Trophoblast cell (in vitro differentiated cells and primary cell): Measurements from ENCODE around the gene GSTP1.
"Not testable (repeated sequence)": the region's sequence is repeated elsewhere in the genome, so short reads cannot be mapped to it uniquely, and the experiment has no call there.

Source experiments
- DNase-seq, 2 donors: peaks; one replicate each; pipeline ENCODE4 v3.0.0-alpha.2; 2016
- H2AFZ ChIP-seq: 2 replicates; pipeline ENCODE4 v1.6.1; 2013; ENCODE audit warnings: low read length, moderate library complexity, mild to moderate bottlenecking; ENCODE audit not compliant: insufficient read depth, poor library complexity
- H2AK5ac ChIP-seq: 2 replicates; pipeline ENCODE4 v1.6.1; 2013; ENCODE audit warnings: mild to moderate bottlenecking, low read length
- H2BK120ac ChIP-seq: 2 replicates; pipeline ENCODE4 v1.6.1; 2013; ENCODE audit warnings: low read length, mild to moderate bottlenecking, moderate library complexity; ENCODE audit not compliant: insufficient read depth, poor library complexity
- H2BK12ac ChIP-seq: 2 replicates; pipeline ENCODE4 v1.6.1; 2013; ENCODE audit warnings: mild to moderate bottlenecking, low read length, moderate library complexity
- H2BK5ac ChIP-seq: 2 replicates; pipeline ENCODE4 v1.6.1; 2013; ENCODE audit warnings: low read length, low read depth, moderate library complexity, mild to moderate bottlenecking; ENCODE audit not compliant: poor library complexity
- H3K14ac ChIP-seq: 2 replicates; pipeline ENCODE4 v1.6.1; 2013; ENCODE audit warnings: mild to moderate bottlenecking, low read length
- H3K18ac ChIP-seq: 2 replicates; pipeline ENCODE4 v1.6.1; 2013; ENCODE audit warnings: mild to moderate bottlenecking, low read length
- H3K23ac ChIP-seq: 2 replicates; pipeline ENCODE4 v1.6.1; 2013; ENCODE audit warnings: low read length
- H3K27ac ChIP-seq: 2 replicates; pipeline ENCODE4 v1.5.1; 2013; ENCODE audit warnings: low read depth, mild to moderate bottlenecking, inconsistent platforms, low read length, moderate library complexity
- H3K27me3 ChIP-seq: 2 replicates; pipeline ENCODE4 v1.6.1; 2013; ENCODE audit warnings: inconsistent platforms, mild to moderate bottlenecking, low read length, moderate library complexity; ENCODE audit not compliant: insufficient read depth
- H3K36me3 ChIP-seq, 2 experiments: 1 replicate in 1 of 2; 2 replicates in 1 of 2; pipeline ENCODE4 v1.6.1; 2013; ENCODE audit warnings: low read length in 2 of 2, mild to moderate bottlenecking in 2 of 2, moderate library complexity in 1 of 2; ENCODE audit not compliant: insufficient read depth in 2 of 2, control insufficient read depth in 1 of 2
- H3K4ac ChIP-seq: 2 replicates; pipeline ENCODE4 v1.6.1; 2013; ENCODE audit warnings: low read depth, mild to moderate bottlenecking, low read length, moderate library complexity
- H3K4me1 ChIP-seq, 2 experiments: 1 replicate in 1 of 2; 2 replicates in 1 of 2; pipeline ENCODE4 v1.6.1; 2013; ENCODE audit warnings: low read length in 2 of 2, mild to moderate bottlenecking in 2 of 2, moderate library complexity in 1 of 2; ENCODE audit not compliant: insufficient read depth in 2 of 2, control insufficient read depth in 1 of 2
- H3K4me2 ChIP-seq: 2 replicates; pipeline ENCODE4 v1.6.1; 2013; ENCODE audit warnings: inconsistent platforms, mild to moderate bottlenecking, low read length, moderate library complexity
- H3K4me3 ChIP-seq: 2 replicates; pipeline ENCODE4 v1.5.1; 2013; ENCODE audit warnings: mild to moderate bottlenecking, low read depth, low read length, inconsistent platforms
- H3K79me1 ChIP-seq: one replicate; pipeline ENCODE4 v1.6.1; 2013; ENCODE audit warnings: low read length
- H3K79me2 ChIP-seq: 2 replicates; pipeline ENCODE4 v1.6.1; 2013; ENCODE audit warnings: low read length, mild to moderate bottlenecking; ENCODE audit not compliant: control insufficient read depth, insufficient read depth, poor library complexity
- H3K9ac ChIP-seq: 2 replicates; pipeline ENCODE4 v1.6.1; 2013; ENCODE audit warnings: mild to moderate bottlenecking, low read length
- H3K9me3 ChIP-seq: 2 replicates; pipeline ENCODE4 v1.6.1; 2013; ENCODE audit warnings: low read depth, mild to moderate bottlenecking, control low read depth, inconsistent platforms, low read length; ENCODE audit not compliant: insufficient read depth
- H4K12ac ChIP-seq: 2 replicates; pipeline ENCODE4 v1.6.1; 2013; ENCODE audit warnings: low read depth, mild to moderate bottlenecking, low read length, moderate library complexity
- H4K8ac ChIP-seq: 2 replicates; pipeline ENCODE4 v1.6.1; 2013; ENCODE audit warnings: low read depth, mild to moderate bottlenecking, low read length, moderate library complexity
- H4K91ac ChIP-seq: one replicate; pipeline ENCODE4 v1.6.1; 2013; ENCODE audit warnings: low read depth, mild to moderate bottlenecking, low read length, moderate library complexity
- WGBS: extraction: QIAGEN DNeasy Blood & Tissue Kit; methylation state at CpG from one replicate; pipeline ENCODE4 v1.1.7; 2013; ENCODE audit warnings: missing lambda C conversion rate; ENCODE audit not compliant: insufficient read length, insufficient coverage; ENCODE audit errors: extremely low coverage; 5-methylcytosine and 5-hydroxymethylcytosine counted together

The GSTP1 gene

GRCh38 chr11:67548112-67548511 lies 35.5 kb upstream of the GSTP1 start:
- not testable (repeated sequence) for H3K4ac ChIP-seq, H2BK120ac ChIP-seq, H2AK5ac ChIP-seq, H3K18ac ChIP-seq, H2BK12ac ChIP-seq, H2BK5ac ChIP-seq, H3K14ac ChIP-seq, H3K4me2 ChIP-seq, H3K36me3 ChIP-seq, H2AFZ ChIP-seq, H3K4me3 ChIP-seq, H4K12ac ChIP-seq, DNase-seq, H3K9me3 ChIP-seq, H3K27me3 ChIP-seq, H3K4me1 ChIP-seq, H3K79me1 ChIP-seq, H3K9ac ChIP-seq, H3K23ac ChIP-seq, H3K79me2 ChIP-seq, H4K91ac ChIP-seq, H4K8ac ChIP-seq, H3K27ac ChIP-seq
- WGBS, result no CpG with 5 or more reads among the region's 4 CpGs

- no peak overlapping the region for H2AFZ ChIP-seq
- H2BK120ac ChIP-seq, result no peak overlapping the region
- no peak overlapping the region for H2BK12ac ChIP-seq
- DNase-seq, result no peak
- H3K79me1 ChIP-seq, result no peaks in the 10 kb centered on the region
- H3K4me1 ChIP-seq, result no peaks in the 10 kb centered on the region
- peaks cover 4% of the 10 kb centered on the region for H3K9me3 ChIP-seq
- no CpG with 5 or more reads among the region's 9 CpGs for WGBS
- no peak overlapping the region for H3K4me2 ChIP-seq
- no peak overlapping the region for H2BK5ac ChIP-seq
- no peak overlapping the region for H2AK5ac ChIP-seq
- no peak overlapping the region for H3K18ac ChIP-seq
- no peaks in the 10 kb centered on the region for H3K79me2 ChIP-seq
- no peaks in the 10 kb centered on the region for H3K27me3 ChIP-seq
- no peaks in the 10 kb centered on the region for H3K36me3 ChIP-seq
- no peak overlapping the region for H3K4me3 ChIP-seq
- no peak overlapping the region for H3K27ac ChIP-seq
- H3K9ac ChIP-seq, result no peak overlapping the region
- no peak overlapping the region for H4K12ac ChIP-seq
- no peak overlapping the region for H4K8ac ChIP-seq
- H3K14ac ChIP-seq, result no peak overlapping the region
- H4K91ac ChIP-seq, result no peak overlapping the region
- no peak overlapping the region for H3K23ac ChIP-seq
- H3K4ac ChIP-seq, result no peak overlapping the region
Observed at GRCh38 chr11:67548555-67549110, 35.0 kb upstream of the GSTP1 start.

GRCh38 chr11:67551127-67551526 lies 32.5 kb upstream of the GSTP1 start:
- Histone ChIP-seq H2BK5ac (no peak overlapping the region), H3K79me1 (no peaks in the 10 kb centered on the region)

GRCh38 chr11:67551697-67552096 lies 31.9 kb upstream of the GSTP1 start:
- H3K4me1 ChIP-seq, H2AK5ac ChIP-seq, H3K36me3 ChIP-seq, H3K4ac ChIP-seq, DNase-seq, H3K9ac ChIP-seq, H3K4me2 ChIP-seq, H3K27me3 ChIP-seq, H2AFZ ChIP-seq, H4K8ac ChIP-seq, H3K27ac ChIP-seq, H2BK12ac ChIP-seq, H3K18ac ChIP-seq, H3K23ac ChIP-seq, H2BK5ac ChIP-seq, H4K91ac ChIP-seq, H2BK120ac ChIP-seq, H4K12ac ChIP-seq, H3K4me3 ChIP-seq, H3K79me1 ChIP-seq, H3K9me3 ChIP-seq, H3K14ac ChIP-seq, H3K79me2 ChIP-seq: not testable (repeated sequence)

More at GRCh38 chr11:67551127-67551526, 32.5 kb upstream of the GSTP1 start:
- no peak overlapping the region for H3K18ac ChIP-seq
- H3K14ac ChIP-seq, result no peak overlapping the region
- H2BK120ac ChIP-seq, result no peak overlapping the region
- H3K79me2 ChIP-seq, result no peaks in the 10 kb centered on the region
- no peak overlapping the region for H3K4me2 ChIP-seq
- H3K36me3 ChIP-seq, result no peaks in the 10 kb centered on the region
- no peak for DNase-seq
- no peak overlapping the region for H4K91ac ChIP-seq
- H3K9me3 ChIP-seq, result peaks cover 4% of the 10 kb centered on the region
- H2AK5ac ChIP-seq, result no peak overlapping the region
- no peak overlapping the region for H4K12ac ChIP-seq
- no peak overlapping the region for H2AFZ ChIP-seq
- no peak overlapping the region for H4K8ac ChIP-seq
- no peak overlapping the region for H3K4me3 ChIP-seq
- no peak overlapping the region for H3K4ac ChIP-seq
- H2BK12ac ChIP-seq, result no peak overlapping the region
- H3K4me1 ChIP-seq, result no peaks in the 10 kb centered on the region
- H3K9ac ChIP-seq, result no peak overlapping the region
- no peak overlapping the region for H3K23ac ChIP-seq
- no peaks in the 10 kb centered on the region for H3K27me3 ChIP-seq
- no peak overlapping the region for H3K27ac ChIP-seq
